DMS79 treated with DMSO at 0.1 percent for 48 hours (cell line): ENCODE data around the gene ZNF235.
"Not testable (repeated sequence)": the region's sequence is repeated elsewhere in the genome, so short reads cannot be mapped to it uniquely, and the experiment has no call there.

Experiments used
- DNase-seq: peaks from one replicate; lab custom pipeline; 2025; lab: John Stamatoyannopoulos, UW

The ZNF235 gene

DNA sequence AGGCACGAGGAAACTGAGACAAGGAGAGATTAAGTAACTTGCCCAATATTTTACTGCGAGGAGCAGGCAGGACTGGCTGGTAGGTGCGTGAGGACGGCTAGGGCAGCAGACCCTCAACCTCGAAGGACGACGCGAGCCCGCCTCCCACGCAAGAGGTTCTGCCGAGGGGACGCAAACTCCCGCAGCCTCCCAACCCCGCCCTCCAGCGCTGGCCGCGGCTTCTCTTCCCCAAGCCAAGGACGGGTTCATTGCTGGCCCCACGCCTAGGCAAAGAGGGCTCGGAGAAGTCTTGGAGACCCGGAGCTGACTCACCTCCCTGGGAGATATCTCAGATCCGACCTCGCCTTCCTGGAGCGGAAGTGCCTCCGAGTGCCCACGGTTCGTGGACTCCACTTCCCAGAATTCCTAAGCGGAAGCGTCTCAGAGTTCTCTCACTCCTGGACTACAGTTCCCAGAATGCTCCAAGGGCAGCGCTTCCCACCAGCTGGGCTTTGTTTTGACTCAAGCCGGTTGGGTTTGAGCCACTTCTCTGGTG lies at the start of gene ZNF235:
TSS of gene ZNF235 (minus strand) at position 367 of the 535 bp plus-strand sequence. CDS start 1,621 bp downstream, outside the sequence.
- peak; percentile 84 for DNase-seq

DNA sequence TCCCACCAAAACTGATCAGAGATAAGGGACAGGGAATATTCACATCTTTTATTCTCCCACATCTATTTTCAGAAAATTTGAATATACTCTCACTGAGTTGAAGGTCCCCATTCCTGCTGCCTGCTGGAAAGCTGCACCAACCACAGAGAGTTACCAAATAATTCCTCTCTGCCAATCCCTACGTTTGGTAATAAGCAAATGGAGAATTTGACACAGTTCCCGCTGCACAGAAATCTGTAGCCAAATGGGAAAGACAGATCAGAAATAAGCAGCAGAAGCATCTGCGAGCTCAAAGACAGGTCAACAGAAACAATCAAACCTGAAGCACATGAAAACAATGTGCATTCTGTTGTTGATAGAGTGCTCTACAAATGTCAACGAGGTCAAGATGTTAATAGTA lies 41.7 kb upstream of the ZNF235 start:
- DNase-seq = no peak

DNA sequence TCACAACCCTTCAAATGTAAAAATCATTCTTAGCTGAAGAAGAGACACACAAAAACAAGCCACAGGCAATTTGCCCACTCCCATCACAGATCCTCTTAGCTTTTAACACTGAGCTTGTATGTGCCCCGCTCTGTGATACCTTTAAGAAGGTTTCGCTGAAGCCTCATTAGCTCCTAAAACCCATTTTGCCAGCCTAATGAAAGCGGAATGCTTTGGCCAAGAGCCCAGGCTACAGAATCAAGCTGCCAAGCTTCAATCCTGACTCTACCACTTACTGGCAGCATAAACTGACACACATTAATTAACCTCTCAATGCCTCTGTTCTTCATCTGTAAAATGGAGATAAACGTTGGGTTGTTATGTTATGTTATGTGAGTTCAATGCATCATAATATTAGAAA lies 41.1 kb upstream of the ZNF235 start:
- peak; percentile 5 for DNase-seq

DNA sequence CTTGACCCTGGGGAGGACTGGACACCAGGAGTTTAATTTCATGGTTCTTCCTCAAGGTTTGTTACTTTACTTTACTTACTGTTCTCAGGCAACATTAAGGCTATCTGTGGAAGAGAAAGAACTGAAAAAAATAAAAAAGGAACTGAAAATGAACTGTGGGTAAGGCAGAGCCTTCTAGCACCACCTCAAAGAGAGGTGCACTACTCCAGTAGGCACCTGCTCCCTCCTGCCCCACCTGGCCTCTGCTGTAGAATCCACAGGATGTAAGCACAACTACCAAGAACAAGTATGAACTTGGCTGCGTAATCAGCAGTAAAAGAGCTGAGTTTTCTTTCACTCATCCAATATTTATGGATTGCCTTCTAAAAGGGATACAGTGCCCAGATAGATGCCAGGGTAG lies 39.4 kb upstream of the ZNF235 start:
- no peak for DNase-seq

DNA sequence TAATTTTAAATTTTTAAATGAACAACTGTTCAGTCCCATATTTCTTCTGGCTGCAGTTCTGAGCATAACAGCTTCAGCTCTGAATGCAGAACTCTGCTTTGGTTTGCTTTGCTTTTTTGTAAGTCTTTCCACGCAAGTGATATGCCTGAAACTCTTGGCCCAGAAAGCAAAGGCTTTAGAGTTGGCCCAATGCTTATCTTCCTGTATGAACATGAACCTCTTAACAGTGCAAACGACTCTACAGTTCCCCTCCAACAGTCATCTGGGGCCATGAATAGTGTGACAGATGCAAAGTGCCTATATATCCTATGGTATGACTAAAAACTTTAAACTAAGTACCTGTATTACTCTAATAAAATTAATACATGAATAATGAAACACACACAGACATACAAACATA lies 37.0 kb upstream of the ZNF235 start:
- no peak for DNase-seq

DNA sequence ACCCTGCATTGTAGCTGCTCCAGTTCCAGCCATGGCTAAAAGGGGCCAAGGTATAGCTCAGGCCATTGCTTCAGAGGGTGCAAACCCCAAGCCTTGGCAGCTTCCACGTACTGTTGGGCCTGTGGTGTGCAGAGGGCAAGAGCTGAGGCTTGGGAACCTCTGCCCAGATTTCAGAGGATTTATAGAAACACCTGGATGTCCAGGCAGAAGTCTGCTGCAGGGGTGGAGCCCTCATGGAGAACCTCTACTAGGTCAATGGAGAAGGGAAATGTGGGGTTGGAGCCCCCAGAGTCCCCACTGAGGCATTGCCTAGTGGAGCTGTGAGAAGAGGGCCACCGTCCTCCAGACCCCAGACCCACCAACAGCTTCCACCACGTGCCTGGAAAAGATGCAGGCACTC lies 29.8 kb upstream of the ZNF235 start:
- not testable (repeated sequence) for DNase-seq

- DNase-seq = no peak
Observed at GRCh38 chr19:44332145-44332544, 27.3 kb upstream of the ZNF235 start.

DNA sequence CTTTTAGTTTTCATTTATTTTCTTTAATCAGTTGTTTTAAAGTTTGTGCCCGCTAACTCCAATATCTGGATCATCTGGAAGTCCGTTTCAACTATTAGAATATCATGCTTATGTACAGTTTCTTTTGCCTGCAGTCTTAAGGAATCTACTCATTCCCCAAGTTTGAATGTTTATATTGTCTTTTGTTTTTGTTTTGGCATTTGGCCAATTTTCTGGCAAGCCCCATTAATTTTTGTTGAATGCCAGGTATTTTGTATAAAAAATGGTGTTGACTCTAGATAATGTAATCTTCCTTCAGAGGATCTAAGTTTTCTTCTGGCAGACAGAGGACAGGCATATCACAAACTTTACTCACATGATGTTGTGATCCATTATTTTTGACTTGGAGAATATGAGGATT lies 11.1 kb upstream of the ZNF235 start:
- DNase-seq = no peak

DNA sequence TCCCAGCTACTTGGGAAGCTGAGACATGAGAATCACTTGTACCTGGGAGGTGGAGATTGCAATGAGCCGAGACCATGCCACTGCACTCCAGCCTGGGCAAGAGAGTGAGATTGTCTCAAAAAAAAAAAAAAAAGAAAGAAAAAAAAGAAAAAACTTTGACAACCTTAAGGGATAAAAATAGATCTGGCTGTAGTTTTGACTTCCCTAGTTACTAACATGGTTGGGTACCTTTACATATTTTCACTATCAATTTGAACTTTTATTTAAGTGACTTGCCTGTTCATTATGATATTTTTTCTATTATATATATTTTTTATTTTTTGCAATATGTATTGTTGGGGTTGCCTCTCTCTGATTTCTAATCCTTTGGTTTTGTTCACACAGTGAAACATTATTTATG lies 8.4 kb upstream of the ZNF235 start:
- DNase-seq = no peak

DNA sequence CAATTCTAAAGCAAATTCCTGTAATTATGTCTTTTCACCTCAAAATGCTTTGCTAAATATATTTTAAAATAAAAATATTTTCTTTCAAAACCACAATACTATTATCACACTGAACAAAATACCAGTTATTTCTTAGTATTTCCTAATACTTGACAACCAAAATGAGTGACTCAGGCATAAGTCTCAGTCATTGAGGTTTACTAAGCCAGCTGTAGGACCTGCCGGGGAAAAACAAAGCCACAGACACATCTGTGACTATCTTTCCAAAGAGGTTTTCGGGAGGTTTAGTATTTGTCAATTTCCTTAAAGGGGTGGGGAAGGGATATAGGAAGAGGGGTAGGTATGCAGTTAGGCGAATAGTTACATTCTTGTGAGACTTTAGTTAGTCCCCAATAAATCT lies 3.2 kb upstream of the ZNF235 start:
- DNase-seq = no peak

GRCh38 chr19:44306283-44306682 lies 1.5 kb upstream of the ZNF235 start:
- no peak for DNase-seq

DNA sequence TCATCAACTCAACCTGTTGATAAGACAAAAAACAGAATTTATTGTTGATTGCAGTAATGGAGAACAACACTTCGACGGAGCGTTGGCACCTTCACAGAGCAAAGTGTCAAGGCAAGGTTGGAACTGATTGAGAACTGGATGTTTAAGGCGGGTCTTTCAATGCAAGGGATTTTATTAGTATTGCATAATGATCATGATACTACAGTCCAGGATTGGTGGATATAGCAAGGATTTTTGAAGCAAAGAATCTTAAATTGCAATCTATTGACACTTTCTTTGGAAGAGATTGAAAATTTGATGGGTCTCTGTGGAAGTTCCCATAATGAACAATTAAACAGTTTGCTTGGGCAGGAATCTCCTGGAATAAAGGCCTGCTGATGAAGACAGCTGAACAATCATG lies 632 bp upstream of the ZNF235 start:
- DNase-seq = no peak

GRCh38 chr19:44303976-44304568 lies 753 bp downstream of the ZNF235 start:
- DNase-seq = peak; percentile 45

DNA sequence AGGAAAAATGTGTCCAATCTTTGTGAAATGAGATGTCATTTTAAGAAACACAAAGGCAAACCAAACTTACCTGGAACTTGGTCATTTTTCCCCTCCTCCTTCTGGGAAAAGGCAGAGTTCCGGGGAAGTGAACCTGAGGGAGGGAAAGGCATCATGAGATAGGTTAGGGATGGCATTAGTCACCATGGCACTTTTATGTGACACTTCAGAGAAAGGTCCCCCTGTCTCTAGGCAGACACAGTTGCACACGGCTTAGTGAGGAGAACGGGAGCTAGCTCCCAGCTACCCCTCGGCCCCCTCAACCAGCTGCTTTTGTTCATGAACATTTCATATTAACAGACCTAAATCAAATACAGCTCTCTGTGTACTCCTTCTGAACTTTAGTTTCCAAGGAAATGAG lies 1.5 kb downstream of the ZNF235 start:
- DNase-seq = no peak

GRCh38 chr19:44284968-44285367 lies 19.9 kb downstream of the ZNF235 start:
- DNase-seq = no peak

DNA sequence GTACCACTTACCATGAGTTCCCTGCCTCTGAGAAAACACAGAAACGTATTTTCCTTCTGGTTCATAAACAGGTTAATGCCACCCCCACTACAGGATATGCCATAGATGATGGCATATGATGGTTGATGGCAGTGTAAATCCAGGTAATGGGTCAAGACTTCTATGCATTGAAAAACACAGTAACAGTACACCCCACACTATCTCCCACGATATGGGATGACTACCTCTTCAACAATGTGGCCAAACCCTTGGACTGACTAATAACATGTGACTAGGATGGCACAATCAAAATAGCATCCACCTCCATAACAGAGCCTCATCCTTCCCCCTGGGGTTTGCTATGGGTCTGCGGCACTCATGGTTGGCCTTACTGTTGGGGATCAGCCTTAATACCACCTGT lies 22.0 kb downstream of the ZNF235 start:
- DNase-seq = no peak

DNA sequence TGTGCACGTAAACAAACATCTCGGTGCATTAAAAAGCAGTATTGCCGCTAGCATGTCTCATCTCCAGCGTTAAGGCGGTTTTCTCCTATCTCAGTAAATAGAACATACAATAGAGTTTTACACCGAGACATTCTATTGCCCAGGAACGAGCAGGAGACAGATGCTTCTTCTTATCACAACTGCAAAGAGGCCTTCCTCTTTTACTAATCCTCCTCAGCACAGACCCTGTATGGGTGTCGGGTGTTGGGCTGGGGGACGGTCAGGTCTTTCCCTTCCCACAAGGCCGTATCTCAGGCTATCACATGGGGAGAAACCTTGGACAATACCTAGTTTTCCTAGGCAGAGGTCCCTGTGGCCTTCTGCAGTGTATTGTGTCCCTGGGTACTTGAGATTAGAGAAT lies 23.9 kb downstream of the ZNF235 start:
- no peak for DNase-seq

DNA sequence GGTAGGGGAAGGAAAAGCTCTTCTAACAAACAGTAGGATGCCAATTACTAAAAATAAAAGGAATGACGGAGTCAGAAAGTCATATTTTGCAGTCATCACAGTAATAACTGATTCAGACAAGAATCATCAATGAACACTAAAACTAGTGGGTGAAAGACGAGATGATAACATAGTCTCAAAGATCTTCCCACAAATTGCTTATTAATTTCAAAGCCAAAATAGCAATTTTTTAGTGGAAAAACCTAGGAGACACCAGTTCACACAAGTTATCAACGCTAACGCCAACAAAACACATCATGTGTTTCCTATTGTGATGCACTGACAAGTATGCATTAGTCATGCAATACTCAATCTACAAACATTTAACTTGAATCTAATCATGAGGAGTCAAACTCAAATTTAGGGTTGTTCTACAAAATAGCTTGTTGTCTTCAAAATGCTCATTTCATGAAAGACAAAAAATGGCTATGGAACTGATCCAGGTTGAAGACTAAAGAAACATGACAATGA lies 26.6 kb downstream of the ZNF235 start:
- DNase-seq = no peak

DNA sequence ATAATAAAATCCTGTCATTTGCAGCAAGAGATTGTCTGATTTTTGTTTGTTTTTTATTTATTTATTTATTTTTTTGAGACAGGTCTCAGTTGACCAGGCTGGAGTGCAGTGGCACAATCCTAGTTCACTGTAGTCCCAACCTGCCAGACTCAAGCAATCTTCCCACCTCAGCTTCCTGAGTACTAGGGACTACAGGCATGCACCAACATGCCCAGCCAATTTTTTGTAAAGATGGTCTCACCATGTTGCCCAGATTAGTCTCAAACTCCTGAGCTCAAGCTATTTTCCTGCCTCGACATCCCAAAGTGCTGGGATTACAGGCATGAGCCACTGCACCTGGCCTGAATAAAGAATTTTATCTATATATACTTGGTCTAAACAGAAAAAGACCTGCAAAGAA lies 27.5 kb downstream of the ZNF235 start:
- no peak for DNase-seq

DNA sequence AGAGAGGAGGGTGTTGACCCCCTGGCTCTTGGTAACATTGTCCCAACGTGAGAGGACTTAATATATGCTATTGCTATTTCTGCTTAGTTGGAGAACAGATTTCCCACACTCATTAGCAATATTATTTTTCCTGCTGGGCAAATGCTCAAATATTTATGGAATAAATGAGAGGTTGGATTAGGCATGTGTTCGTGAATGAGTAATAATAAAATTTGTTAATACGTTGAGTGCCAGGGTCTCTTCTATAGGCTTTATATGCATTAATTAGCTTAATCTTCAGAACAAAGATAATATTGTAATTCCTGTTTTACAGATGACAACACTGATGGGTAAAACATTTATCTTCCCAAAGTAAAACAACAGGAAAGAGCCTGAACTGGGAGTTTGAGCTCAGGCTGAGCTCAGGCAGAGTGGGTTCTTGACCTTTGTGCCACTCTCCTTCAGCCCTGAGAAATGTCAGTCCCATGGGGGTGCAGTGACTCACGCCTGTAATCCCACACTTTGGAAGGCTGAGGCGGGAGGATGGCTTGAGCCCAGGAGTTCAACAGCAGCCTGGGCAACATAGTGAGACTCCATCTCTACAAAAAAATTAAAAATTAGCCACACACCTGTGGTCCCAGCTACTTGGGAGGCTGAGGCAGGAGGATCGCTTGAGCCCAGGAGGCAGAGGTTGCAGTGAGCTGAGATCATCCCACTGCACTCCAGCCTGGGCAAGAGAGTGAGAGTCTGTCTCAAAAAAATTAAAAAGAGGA lies 44.0 kb downstream of the ZNF235 start:
- DNase-seq = no peak

DNA sequence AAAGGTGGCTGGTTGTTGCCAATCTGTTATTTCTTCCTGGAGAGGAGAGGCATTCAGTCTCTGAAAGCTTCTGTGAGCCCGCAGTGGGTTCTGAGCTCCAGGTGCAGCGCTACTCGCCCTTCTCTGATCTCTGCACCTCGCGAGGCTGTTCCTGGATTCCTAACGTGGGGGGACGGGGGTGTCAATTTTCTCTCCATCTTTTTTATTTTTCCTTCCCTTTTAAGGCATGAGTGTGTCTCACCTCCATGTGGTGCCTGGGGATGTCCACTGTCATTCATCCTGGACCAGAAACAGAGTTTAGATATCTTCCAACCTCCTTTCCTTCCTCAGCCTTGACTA lies 44.5 kb downstream of the ZNF235 start:
- no peak for DNase-seq

GRCh38 chr19:44258835-44259413 lies 45.9 kb downstream of the ZNF235 start:
- DNase-seq = no peak

GRCh38 chr19:44258136-44258535 lies 46.7 kb downstream of the ZNF235 start:
- no peak for DNase-seq
